ENCODE measurements around the gene RGP1.

GRCh38 chr9:35746583-35746982 lies 2.5 kb upstream of the RGP1 start:
- TF ChIP-seq POLR2A (IDR thresholded peaks at IDR 0.05) (no peak), CTCF (IDR thresholded peaks at IDR 0.05) (no peak)

Data from adrenal gland (tissue), 5 donors.